Spleen (tissue), 7 donors: ENCODE measurements around the gene BEST1.

Experiments
- CTCF ChIP-seq, 11 experiments: fragments of 200-600 bp in 7 of 11; fragments of 450-650 bp in 4 of 11; sonication (generic) in 4 of 11; IDR thresholded peaks in 8 of 11; conservative IDR thresholded peaks in 3 of 11; 1 replicate in 7 of 11; 2 replicates in 4 of 11; pipeline versions ENCODE4 v1.4.0 to v1.8.0; 2016 to 2021; ENCODE audit warnings: antibody characterized with exemption in 11 of 11, inconsistent platforms in 4 of 11, mild to moderate bottlenecking in 1 of 11
- POLR2A ChIP-seq, 3 donors: fragments of 450-650 bp; IDR thresholded peaks; one replicate each; pipeline ENCODE4 v1.5.1; 2017; ENCODE audit warnings: antibody characterized with exemption in 3 of 3, mild to moderate bottlenecking in 1 of 3
- POLR2AphosphoS5 ChIP-seq, 3 donors: sonication (generic); formaldehyde crosslinking; IDR thresholded peaks; one replicate each; pipeline ENCODE4 v1.5.1; 2017; ENCODE audit warnings: antibody characterized with exemption in 3 of 3
- donor health status: DM: no; HTN: no; CAD: no; lungs with moderate emphysema.
- donor health status: DM: no; HTN: no; CAD: no.
- donor health status: DM: no; HTN: no; CAD: no.

- TF ChIP-seq POLR2A (IDR thresholded peaks at IDR 0.05) = no peak
- TF ChIP-seq CTCF (IDR thresholded peaks at IDR 0.05 in 8 of 11, conservative IDR thresholded peaks at IDR 0.05 in 3 of 11) = no peak
- no peak for TF ChIP-seq POLR2AphosphoS5 (IDR thresholded peaks at IDR 0.05)
These were observed 19.9 kb downstream of the BEST1 start for GRCh38 chr11:61969838-61970662.
